Measurements from ENCODE around the gene MMP3.

The MMP3 gene

GRCh38 chr11:102837156-102837555 is 6.3 kb downstream of the MMP3 start:
- Histone ChIP-seq H3K9ac (no peak overlapping the region), H3K27ac (no peak overlapping the region), H3K27me3 (no peaks in the 10 kb centered on the region), H4K20me1 (no peaks in the 10 kb centered on the region), H3K36me3 (no peaks in the 10 kb centered on the region), H3K4me3 (no peak overlapping the region), H3K9me3 (replicated peaks in 1 of 11) (no peaks in the 10 kb centered on the region), H3K4me2 (no peak overlapping the region), H3K4me1 (no peaks in the 10 kb centered on the region)
- no peak for TF ChIP-seq Cebpa-rat (IDR thresholded peaks at IDR 0.05)

DNA sequence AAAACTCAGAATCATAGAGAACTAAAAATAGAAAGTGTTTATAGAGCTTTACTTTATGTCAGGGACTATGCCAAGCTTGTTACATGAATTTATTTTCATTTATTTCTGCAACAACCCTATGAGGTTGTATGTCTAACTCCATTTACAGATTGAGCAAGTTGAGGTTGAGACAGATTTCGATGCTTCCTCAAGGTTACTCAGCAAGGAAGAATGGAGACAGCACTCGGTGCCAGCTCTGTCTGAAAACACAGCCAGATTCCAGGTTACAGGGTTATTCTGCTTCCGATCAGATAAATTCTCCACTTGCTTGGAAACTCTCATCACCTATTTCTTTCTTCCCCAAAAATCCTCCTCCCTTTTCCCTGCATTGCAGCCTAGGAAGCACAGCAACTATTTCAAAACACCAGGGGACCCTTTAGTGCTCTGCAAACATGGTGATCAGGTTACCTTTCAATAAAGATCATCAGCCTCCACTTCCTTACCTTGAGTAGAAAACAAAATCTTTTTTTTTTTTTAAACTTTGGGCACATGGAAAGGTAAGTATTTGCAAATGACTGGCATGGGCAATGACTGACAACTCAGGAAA is 7.0 kb downstream of the MMP3 start:
- Histone ChIP-seq H3K4me1 (no peaks in the 10 kb centered on the region), H3K36me3 (no peaks in the 10 kb centered on the region), H3K9me3 (replicated peaks in 1 of 11) (no peaks in the 10 kb centered on the region), H3K4me2 (no peak overlapping the region), H3K9ac (no peak overlapping the region), H3K27me3 (no peaks in the 10 kb centered on the region), H3K4me3 (no peak overlapping the region), H4K20me1 (no peaks in the 10 kb centered on the region), H3K27ac (no peak overlapping the region)
- TF ChIP-seq Cebpa-rat (IDR thresholded peaks at IDR 0.05) = no peak

DNA sequence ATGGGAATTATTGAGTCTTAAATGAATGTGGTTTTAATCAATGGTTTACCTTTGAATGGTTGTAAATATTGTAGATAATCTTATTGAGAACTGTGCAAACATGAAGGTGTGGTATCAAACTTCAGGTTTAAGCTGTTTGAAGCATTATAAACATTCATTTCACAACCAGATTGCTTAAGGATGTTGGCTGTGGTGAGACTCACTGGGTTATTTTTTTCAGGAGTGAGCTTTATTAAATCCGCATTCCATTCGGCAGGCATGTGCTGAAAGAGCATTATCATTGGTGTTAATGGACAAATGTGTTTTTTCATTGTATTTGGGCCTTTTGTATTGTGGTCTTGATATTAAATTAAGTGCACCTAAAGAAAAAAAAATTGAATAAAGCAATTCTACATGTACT is 9.7 kb downstream of the MMP3 start:
- Histone ChIP-seq H3K36me3 (no peaks in the 10 kb centered on the region), H3K9ac (no peak overlapping the region), H3K27ac (no peak overlapping the region), H3K27me3 (no peaks in the 10 kb centered on the region), H3K9me3 (replicated peaks in 1 of 11) (no peaks in the 10 kb centered on the region), H3K4me3 (no peak overlapping the region), H3K4me1 (peaks cover 0 to 18% (median 0%) of the 10 kb centered on the region in 10 experiments; a peak in 6 of 20 replicates), H3K4me2 (no peak overlapping the region), H4K20me1 (no peaks in the 10 kb centered on the region)
- no peak for TF ChIP-seq Cebpa-rat (IDR thresholded peaks at IDR 0.05)

GRCh38 chr11:102832612-102833011 is 10.8 kb downstream of the MMP3 start:
- Histone ChIP-seq H3K4me3 (no peak overlapping the region), H3K36me3 (no peaks in the 10 kb centered on the region), H3K27me3 (no peaks in the 10 kb centered on the region), H3K4me2 (no peak overlapping the region), H3K27ac (no peak overlapping the region), H3K9ac (no peak overlapping the region), H3K4me1 (peaks cover 0 to 18% (median 0%) of the 10 kb centered on the region in 10 experiments; a peak in 6 of 20 replicates), H4K20me1 (no peaks in the 10 kb centered on the region), H3K9me3 (replicated peaks in 1 of 11) (no peaks in the 10 kb centered on the region)
- TF ChIP-seq Cebpa-rat (IDR thresholded peaks at IDR 0.05) = no peak

- Histone ChIP-seq H3K9me3 (replicated peaks in 1 of 11) (peaks cover 0 to 5% (median 3%) of the 10 kb centered on the region in 11 experiments; a peak in 12 of 22 replicates), H3K4me1 (peaks cover 0 to 18% (median 0%) of the 10 kb centered on the region in 10 experiments; a peak in 6 of 20 replicates), H3K36me3 (no peaks in the 10 kb centered on the region), H3K9ac (no peak overlapping the region), H4K20me1 (no peaks in the 10 kb centered on the region), H3K27ac (no peak overlapping the region), H3K27me3 (no peaks in the 10 kb centered on the region), H3K4me2 (no peak overlapping the region), H3K4me3 (no peak overlapping the region)
- no peak for TF ChIP-seq Cebpa-rat (IDR thresholded peaks at IDR 0.05)
Observed at GRCh38 chr11:102831489-102832440, 11.6 kb downstream of the MMP3 start.

DNA sequence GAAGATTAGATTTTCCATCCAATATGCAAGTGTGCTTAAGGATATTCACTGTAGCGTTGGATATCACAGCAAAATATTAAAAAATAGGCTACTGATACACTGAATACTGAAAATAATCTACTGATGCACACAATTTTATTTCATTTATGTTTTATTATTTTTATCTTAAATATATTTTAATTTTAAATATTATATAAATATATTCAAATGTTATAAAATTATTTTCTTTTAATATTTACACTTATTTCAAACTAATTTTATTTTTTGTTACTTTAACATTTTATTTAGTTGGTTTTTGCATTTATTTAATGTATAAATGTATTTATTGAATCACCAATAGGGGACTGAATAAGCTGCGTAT is 12.3 kb downstream of the MMP3 start:
- no peaks in the 10 kb centered on the region for H3K36me3 ChIP-seq
- H3K9me3 ChIP-seq (replicated peaks in 1 of 11) = peaks cover 6 to 12% (median 10%) of the 10 kb centered on the region in 11 experiments
- H3K9ac ChIP-seq = no peak overlapping the region
- H3K4me2 ChIP-seq = no peak overlapping the region
- H3K4me1 ChIP-seq = peaks cover 0 to 18% (median 0%) of the 10 kb centered on the region in 10 experiments; a peak in 6 of 20 replicates
- TF ChIP-seq Cebpa-rat (IDR thresholded peaks at IDR 0.05) = no peak
- no peaks in the 10 kb centered on the region for H3K27me3 ChIP-seq
- H3K27ac ChIP-seq = no peak overlapping the region
- H4K20me1 ChIP-seq = no peaks in the 10 kb centered on the region
- H3K4me3 ChIP-seq = no peak overlapping the region

- H3K4me2 ChIP-seq = peak overlapping the region in 3 of 11 experiments; percentile 39 to 79 (median 69); a peak in 5 of 22 replicates
- H3K4me3 ChIP-seq = no peak overlapping the region
- H3K9me3 ChIP-seq (replicated peaks in 1 of 11) = peaks cover 12 to 21% (median 18%) of the 10 kb centered on the region in 11 experiments
- no peaks in the 10 kb centered on the region for H4K20me1 ChIP-seq
- no peaks in the 10 kb centered on the region for H3K36me3 ChIP-seq
- no peak for TF ChIP-seq Cebpa-rat (IDR thresholded peaks at IDR 0.05)
- H3K27ac ChIP-seq = peak overlapping the region in 2 of 11 experiments; percentile 18 to 32; a peak in 2 of 22 replicates
- no peaks in the 10 kb centered on the region for H3K27me3 ChIP-seq
- H3K4me1 ChIP-seq = peaks cover 0 to 18% (median 0%) of the 10 kb centered on the region in 10 experiments; a peak in 6 of 20 replicates
- H3K9ac ChIP-seq = no peak overlapping the region
Observed at GRCh38 chr11:102830001-102830727, 13.2 kb downstream of the MMP3 start.

DNA sequence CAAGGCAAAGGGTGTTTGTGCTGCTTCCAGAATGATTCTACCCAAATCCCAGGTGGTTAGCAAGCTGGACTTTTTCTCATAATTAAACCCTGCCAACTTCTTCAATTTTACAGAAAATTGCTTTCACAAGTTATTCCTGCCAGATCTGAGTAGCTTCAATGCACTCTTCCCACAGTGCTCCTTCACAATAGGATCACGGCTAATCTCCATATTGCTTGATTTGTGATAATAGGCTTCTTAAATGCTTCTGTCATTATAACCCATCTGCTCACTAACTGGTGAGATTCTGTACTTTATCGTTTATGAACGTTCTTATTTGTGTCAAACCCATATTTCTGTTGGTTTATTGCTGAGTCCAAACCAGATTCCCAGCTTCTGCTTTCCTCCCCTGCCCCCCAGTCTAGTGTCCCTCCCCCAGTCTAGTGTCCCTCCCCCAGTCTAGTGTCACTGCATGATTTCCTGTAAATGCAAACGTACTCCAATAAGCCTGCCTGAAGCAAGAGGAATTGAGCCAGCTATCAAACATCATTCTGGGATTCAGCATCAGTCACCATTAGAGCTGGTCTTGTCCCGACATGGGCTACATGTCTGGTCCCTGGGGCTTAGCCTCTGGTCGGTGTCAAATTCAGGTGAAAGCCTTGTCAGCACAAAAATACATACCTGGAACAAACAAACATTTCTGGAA is 14.0 kb downstream of the MMP3 start:
- Histone ChIP-seq H3K4me1 (peaks cover 0 to 18% (median 0%) of the 10 kb centered on the region in 10 experiments; a peak in 6 of 20 replicates), H4K20me1 (no peaks in the 10 kb centered on the region), H3K4me3 (no peak overlapping the region), H3K9me3 (replicated peaks in 1 of 11) (peaks cover 12 to 24% (median 19%) of the 10 kb centered on the region in 11 experiments), H3K36me3 (no peaks in the 10 kb centered on the region), H3K27ac (peak overlapping the region in 1 of 11 experiments; percentile 32; a peak in 2 of 22 replicates), H3K27me3 (no peaks in the 10 kb centered on the region), H3K4me2 (peak overlapping the region in 3 of 11 experiments; percentile 39 to 79 (median 69); a peak in 5 of 22 replicates), H3K9ac (no peak overlapping the region)
- TF ChIP-seq Cebpa-rat (IDR thresholded peaks at IDR 0.05) = no peak
